Epithelial cell of esophagus (primary cell): ENCODE results near the gene SLCO1C1.
A peak's percentile ranks its signal among the peaks of the same experiment; 100 is the strongest.

Source experiments
- DNase-seq: peaks from one replicate; pipeline ENCODE4 v3.0.0; 2010; ENCODE audit warnings: low read depth
- H3K4me3 ChIP-seq: 2 replicates; pipeline ENCODE4 v1.5.1; 2011; ENCODE audit warnings: mild to moderate bottlenecking, low read length, control low read depth
- CTCF ChIP-seq: IDR thresholded peaks from 2 replicates; pipeline ENCODE4 v1.5.1; 2011; ENCODE audit warnings: low read depth, mild to moderate bottlenecking, low read length, control low read depth, inconsistent platforms; ENCODE audit not compliant: insufficient read depth; ENCODE audit errors: missing control alignments

The SLCO1C1 gene

GRCh38 chr12:20695232-20695631 is at the start of gene SLCO1C1:
Gene SLCO1C1 (plus strand): TSS chr12:20695332. CDS start chr12:20699577, 4,245 bp downstream.
- no peak for DNase-seq
- TF ChIP-seq CTCF = no peak

GRCh38 chr12:20646239-20646827 is 48.8 kb upstream of the SLCO1C1 start:
- H3K4me3 ChIP-seq = no peak overlapping the region
- peak; percentile 45 for TF ChIP-seq CTCF
- peak; percentile 44 for DNase-seq

More at GRCh38 chr12:20695232-20695631, at the start of gene SLCO1C1:
- H3K4me3 ChIP-seq = no peak within 1 kb of the TSS

- no peak overlapping the region for H3K4me3 ChIP-seq
- TF ChIP-seq CTCF = no peak
- no peak for DNase-seq
Measured at GRCh38 chr12:20653871-20654270, 41.3 kb upstream of the SLCO1C1 start.

DNA sequence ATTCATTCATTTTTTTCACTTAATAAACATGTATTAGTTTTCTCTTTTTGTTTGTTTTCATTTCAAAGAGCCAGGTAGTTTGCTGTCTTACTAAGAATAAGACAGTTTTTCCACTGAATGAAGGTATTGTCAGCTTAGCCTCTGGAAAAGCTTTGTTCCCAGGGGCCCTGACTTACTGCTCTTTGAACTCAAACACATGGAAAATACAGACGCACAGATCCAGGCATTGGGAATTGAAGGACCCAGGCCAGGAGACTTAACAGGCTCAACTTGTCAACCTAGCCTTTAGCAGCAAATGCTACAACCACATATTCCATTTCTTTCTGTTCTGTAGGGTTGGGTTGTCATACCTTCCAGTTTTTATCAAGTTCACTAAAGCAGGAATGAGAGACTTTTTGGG is 38.5 kb upstream of the SLCO1C1 start:
- TF ChIP-seq CTCF = no peak
- no peak overlapping the region for H3K4me3 ChIP-seq
- DNase-seq = no peak

GRCh38 chr12:20657496-20657895 is 37.6 kb upstream of the SLCO1C1 start:
- no peak for TF ChIP-seq CTCF
- no peak overlapping the region for H3K4me3 ChIP-seq
- no peak for DNase-seq

- TF ChIP-seq CTCF = no peak
- no peak overlapping the region for H3K4me3 ChIP-seq
- DNase-seq = no peak
Measured at GRCh38 chr12:20681334-20681733, 13.8 kb upstream of the SLCO1C1 start.
